A549 treated with GW870086 at 1 μM for 4 hours (cell line): Measurements from ENCODE around the gene ZBTB20. TPM values are rescaled to one million over a fixed set of nuclear protein-coding genes. Genes with fewer than 3 reads are reported as not detected.

Experiments
- total RNA-seq: library from RNA; stranded (reverse); fragments of 200-300 nt; extraction: Qiagen RNA extraction; gene quantifications from 5 replicates; pipeline ENCODE4 v1.2.3, GENCODE V29; 2022; ENCODE audit warnings: low read depth

Gene ZBTB20
- 0.70 to 2.3 TPM (median 1.3 TPM) in 5 replicates for total RNA-seq

DNA sequence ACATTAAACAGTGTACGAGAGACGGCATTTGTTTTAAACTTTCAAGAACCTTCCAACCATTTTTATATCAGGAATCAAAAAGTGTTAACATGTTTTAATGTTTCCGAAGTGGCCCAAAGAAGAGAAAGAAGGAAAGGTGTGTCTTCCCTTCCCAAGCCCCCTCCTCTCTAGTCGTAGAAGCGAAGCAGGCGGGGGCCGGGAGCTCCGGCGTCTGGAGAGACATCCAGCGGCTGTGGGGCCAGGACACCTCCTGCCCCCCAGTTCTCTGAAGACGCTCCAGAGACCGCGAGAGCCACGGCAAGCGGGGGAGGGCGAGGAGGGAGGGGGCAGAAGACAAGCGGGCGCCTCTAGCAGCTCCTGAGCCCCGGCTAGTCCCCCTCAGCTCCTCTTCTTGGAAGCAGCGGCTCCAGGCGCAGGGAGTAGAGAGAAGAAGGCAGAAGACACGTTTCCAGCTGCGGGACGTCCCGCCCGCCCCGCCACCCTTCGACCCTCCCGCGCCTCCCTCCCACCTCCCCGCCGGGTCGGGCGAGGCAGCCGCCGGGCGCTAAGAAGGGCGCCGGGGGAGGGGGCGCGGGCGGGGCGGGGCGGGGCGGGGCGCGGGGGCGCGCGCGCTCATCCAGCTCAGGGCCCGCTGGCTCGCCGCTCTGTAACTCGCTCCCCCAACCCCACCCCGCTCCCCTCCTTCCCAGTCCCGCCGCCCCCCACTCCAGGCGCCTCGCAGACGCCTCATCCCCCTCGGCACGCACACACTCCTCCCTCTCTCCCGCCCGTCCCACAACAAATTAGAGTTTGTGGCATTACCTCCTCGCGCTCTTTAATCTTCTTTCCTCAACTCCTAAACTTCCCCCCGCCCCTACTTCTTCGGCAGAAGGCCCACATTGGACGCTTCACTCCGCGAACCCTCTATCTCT lies at the start of gene ZBTB20:
ZBTB20 (minus strand) TSS at position 871 of the 911 bp plus-strand sequence.

DNA sequence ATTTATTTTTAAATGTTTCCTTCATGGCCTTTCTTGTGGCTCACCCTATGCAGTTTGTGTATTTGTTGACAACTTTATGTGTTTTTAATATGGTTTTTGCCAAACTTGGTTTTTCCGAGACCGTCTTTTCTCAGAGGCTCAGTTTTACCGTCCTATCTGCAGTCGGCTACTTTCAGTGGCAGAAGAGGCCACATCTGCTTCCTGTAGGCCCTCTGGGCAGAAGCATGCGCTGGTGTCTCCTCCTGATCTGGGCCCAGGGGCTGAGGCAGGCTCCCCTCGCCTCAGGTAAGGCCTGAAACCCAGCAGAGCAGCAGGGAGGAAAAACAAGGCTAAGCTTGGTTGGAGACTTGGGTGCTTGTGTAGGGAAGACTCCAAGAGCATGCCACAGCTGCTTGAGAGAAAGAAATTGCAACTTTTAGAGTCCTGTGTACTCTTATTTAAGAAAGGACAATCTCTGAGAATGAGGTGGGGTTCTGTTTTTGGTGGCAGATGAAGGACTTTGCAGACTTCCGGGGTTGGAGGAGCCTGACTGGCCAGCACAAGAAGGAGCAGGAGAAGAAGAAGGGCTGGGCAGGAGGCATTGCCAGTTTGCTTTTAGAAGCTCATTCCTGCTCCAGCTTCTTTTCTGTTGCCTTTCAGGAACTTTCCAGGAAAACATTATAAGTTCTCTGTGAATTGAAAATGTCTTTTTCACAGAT lies 853.1 kb downstream of the ZBTB20 start, which contains the start of gene TIGIT:
TIGIT (plus strand) TSS at position 191 of the 698 bp plus-strand sequence; CDS start at position 225, 34 bp downstream.

